Caco-2 (cell line): ENCODE measurements around the gene IL1RAPL1. TPM values are rescaled to one million over a fixed set of nuclear protein-coding genes. Genes with fewer than 3 reads are reported as not detected.

ENCODE experiments used
- BruUV-seq: library from RNA; stranded (reverse); fragments of 400-500 nt; replicated peaks from 2 replicates; lab custom pipeline; 2021; lab: Mats Ljungman, UMichigan
- CTCF ChIA-PET: fragments of 300-600 bp; sonication (Branson Sonifier 250); formaldehyde crosslinking; loops from one replicate; lab custom pipeline; 2022; ENCODE audit warnings: antibody characterized with exemption; lab: Charles Lee
- POLR2A ChIA-PET: fragments of 300-600 bp; sonication (Branson Sonifier 250); formaldehyde crosslinking; loops from one replicate; lab custom pipeline; 2022; ENCODE audit warnings: antibody characterized with exemption; lab: Charles Lee
- DNase-seq, 2 experiments: peaks; one replicate each; pipeline versions ENCODE4 v3.0.0 to v3.0.0-alpha.2; 2020 to 2022
- H3K27me3 ChIP-seq: replicated peaks from 2 replicates; pipeline ENCODE4 v1.6.0; 2011; ENCODE audit warnings: low read length; ENCODE audit not compliant: control insufficient read depth, insufficient read depth
- H3K36me3 ChIP-seq: 2 replicates; pipeline ENCODE4 v1.5.1; 2011; ENCODE audit warnings: low read length; ENCODE audit not compliant: control insufficient read depth, insufficient read depth
- H3K4me1 ChIP-seq: fragments of 250-450 bp; sonication (Bioruptor Pico); 2 replicates; pipeline ENCODE4 v1.5.1; 2020; ENCODE audit warnings: mild to moderate bottlenecking
- H3K4me3 ChIP-seq: 2 replicates; pipeline ENCODE4 v1.5.1; 2011; ENCODE audit warnings: low read depth, mild to moderate bottlenecking, control low read depth, low read length
- H3K9me3 ChIP-seq: fragments of 250-450 bp; sonication (Bioruptor Pico); 2 replicates; pipeline ENCODE4 v1.5.1; 2020; ENCODE audit warnings: mild to moderate bottlenecking, moderate library complexity
- H3K27ac Mint-ChIP-seq: one replicate; pipeline ENCODE4 v1.8.0; 2022; ENCODE audit warnings: mixed read lengths; ENCODE audit not compliant: unreplicated experiment
- H3K27me3 Mint-ChIP-seq: one replicate; pipeline ENCODE4 v1.8.0; 2022; ENCODE audit warnings: mixed read lengths; ENCODE audit not compliant: insufficient read depth, unreplicated experiment
- H3K36me3 Mint-ChIP-seq: one replicate; pipeline ENCODE4 v1.8.0; 2022; ENCODE audit warnings: mild to moderate bottlenecking, mixed read lengths; ENCODE audit not compliant: insufficient read depth, unreplicated experiment
- H3K4me1 Mint-ChIP-seq: one replicate; pipeline ENCODE4 v1.8.0; 2022; ENCODE audit warnings: low read depth, mixed read lengths; ENCODE audit not compliant: unreplicated experiment
- H3K4me3 Mint-ChIP-seq: one replicate; pipeline ENCODE4 v1.8.0; 2022; ENCODE audit warnings: mild to moderate bottlenecking, moderate library complexity, mixed read lengths; ENCODE audit not compliant: unreplicated experiment
- H3K9me3 Mint-ChIP-seq: one replicate; pipeline ENCODE4 v1.8.0; 2022; ENCODE audit warnings: mixed read lengths; ENCODE audit not compliant: unreplicated experiment
- intact Hi-C: fragments of 100-400 bp; cut with micrococcal nuclease; formaldehyde crosslinking; loops from one replicate; pipeline ENCODE4 v1.10.0; 2022; ENCODE audit not compliant: unreplicated experiment
- total RNA-seq: library from RNA; stranded (reverse); gene quantifications from 2 replicates; pipeline ENCODE4 v1.2.3, GENCODE V29; 2022
- TF ChIP-seq, protein P1 (sequence below), 2 experiments: fragments of 200-600 bp in 1 of 2; IDR thresholded peaks; 1 replicate in 1 of 2; 2 replicates in 1 of 2; pipeline versions ENCODE4 v1.5.1 to v1.8.0; 2011 to 2022; ENCODE audit warnings: antibody characterized with exemption in 1 of 2, control low read depth in 1 of 2, inconsistent platforms in 1 of 2, low read depth in 1 of 2, low read length in 1 of 2, mild to moderate bottlenecking in 1 of 2, moderate library complexity in 1 of 2; ENCODE audit not compliant: insufficient read depth in 1 of 2, severe bottlenecking in 1 of 2, unreplicated experiment in 1 of 2

IL1RAPL1 gene
- total RNA-seq, 1 experiment from 2014 or later: not detected

DNA sequence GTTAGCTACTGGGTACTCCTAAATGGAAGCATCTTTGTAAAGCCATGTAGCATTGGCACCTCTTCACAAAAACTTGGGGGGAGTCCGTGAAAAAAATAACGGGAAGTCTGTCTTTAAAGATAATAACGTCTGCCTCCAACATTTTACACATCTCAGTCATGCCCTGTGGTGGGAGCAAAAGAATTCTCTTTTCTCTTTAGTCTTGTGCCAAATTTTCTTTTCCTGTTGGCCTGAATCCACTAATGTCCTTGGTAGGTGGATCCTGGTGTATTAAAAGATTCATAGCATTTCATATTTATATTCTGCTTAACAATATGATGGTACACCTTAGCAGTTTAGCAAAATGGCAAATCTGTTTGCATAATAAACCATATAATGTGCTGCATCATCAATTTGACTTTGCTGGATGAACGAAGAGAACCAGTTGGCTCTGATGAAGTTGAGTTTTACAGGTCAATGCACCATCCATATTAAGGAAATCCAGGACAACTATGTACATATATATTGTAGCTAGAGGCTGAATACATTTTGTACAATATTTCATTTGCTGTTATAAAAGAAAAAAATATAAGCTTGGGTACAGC is 881.8 kb downstream of the IL1RAPL1 start:
- H3K4me3 Mint-ChIP-seq: no peak overlapping the region
- intact Hi-C loops: no loop called here
- H3K36me3 Mint-ChIP-seq: no peaks in the 10 kb centered on the region
- no peaks in the 10 kb centered on the region for H3K4me1 Mint-ChIP-seq
- H3K36me3 ChIP-seq: no peaks in the 10 kb centered on the region
- CTCF ChIA-PET: no interaction called here
- no peaks in the 10 kb centered on the region for H3K27me3 Mint-ChIP-seq
- H3K27me3 ChIP-seq: no peaks in the 10 kb centered on the region
- TF ChIP-seq, protein P1, sequence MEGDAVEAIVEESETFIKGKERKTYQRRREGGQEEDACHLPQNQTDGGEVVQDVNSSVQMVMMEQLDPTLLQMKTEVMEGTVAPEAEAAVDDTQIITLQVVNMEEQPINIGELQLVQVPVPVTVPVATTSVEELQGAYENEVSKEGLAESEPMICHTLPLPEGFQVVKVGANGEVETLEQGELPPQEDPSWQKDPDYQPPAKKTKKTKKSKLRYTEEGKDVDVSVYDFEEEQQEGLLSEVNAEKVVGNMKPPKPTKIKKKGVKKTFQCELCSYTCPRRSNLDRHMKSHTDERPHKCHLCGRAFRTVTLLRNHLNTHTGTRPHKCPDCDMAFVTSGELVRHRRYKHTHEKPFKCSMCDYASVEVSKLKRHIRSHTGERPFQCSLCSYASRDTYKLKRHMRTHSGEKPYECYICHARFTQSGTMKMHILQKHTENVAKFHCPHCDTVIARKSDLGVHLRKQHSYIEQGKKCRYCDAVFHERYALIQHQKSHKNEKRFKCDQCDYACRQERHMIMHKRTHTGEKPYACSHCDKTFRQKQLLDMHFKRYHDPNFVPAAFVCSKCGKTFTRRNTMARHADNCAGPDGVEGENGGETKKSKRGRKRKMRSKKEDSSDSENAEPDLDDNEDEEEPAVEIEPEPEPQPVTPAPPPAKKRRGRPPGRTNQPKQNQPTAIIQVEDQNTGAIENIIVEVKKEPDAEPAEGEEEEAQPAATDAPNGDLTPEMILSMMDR (IDR thresholded peaks at IDR 0.05; ENCODE audit: insufficient read depth in 1 of 2, low read depth in 1 of 2, low read length in 1 of 2, severe bottlenecking in 1 of 2, unreplicated experiment in 1 of 2): no peak
- H3K27ac Mint-ChIP-seq: no peak overlapping the region
- POLR2A ChIA-PET: no interaction called here
- H3K9me3 ChIP-seq: no peaks in the 10 kb centered on the region
- no peak for DNase-seq
- no peak overlapping the region for H3K4me3 ChIP-seq
- H3K4me1 ChIP-seq: no peaks in the 10 kb centered on the region
- no peaks in the 10 kb centered on the region for H3K9me3 Mint-ChIP-seq
- BruUV-seq: no TSS peak

DNA sequence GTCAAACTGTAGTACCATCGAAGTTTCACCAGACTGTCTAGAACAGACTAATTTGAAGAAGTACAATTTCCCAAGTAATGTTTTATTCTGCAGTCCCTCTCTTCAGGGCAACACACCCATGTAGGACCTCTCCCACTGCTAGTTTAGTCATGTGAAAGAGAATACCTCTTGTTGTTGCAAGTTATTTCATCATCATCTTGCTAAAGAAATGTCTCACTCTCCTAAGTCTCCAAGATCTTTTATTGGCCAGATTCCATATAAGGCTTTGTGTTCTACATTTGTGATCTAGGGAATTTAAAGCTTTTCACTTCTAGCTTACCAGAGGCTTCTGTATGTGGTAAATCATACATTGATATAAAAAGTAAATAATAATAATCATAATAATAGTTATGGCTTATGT is 882.8 kb downstream of the IL1RAPL1 start:
- ChIA-PET CTCF (no interaction called here), POLR2A (no interaction called here)
- Histone ChIP-seq H3K9me3 (no peaks in the 10 kb centered on the region), H3K4me3 (no peak overlapping the region), H3K27me3 (no peaks in the 10 kb centered on the region), H3K4me1 (no peaks in the 10 kb centered on the region), H3K36me3 (no peaks in the 10 kb centered on the region)
- H3K4me3 Mint-ChIP-seq: no peak overlapping the region
- no peaks in the 10 kb centered on the region for H3K27me3 Mint-ChIP-seq
- H3K36me3 Mint-ChIP-seq: no peaks in the 10 kb centered on the region
- H3K4me1 Mint-ChIP-seq: no peaks in the 10 kb centered on the region
- TF ChIP-seq, protein P1 (IDR thresholded peaks at IDR 0.05; ENCODE audit: insufficient read depth in 1 of 2, low read depth in 1 of 2, low read length in 1 of 2, severe bottlenecking in 1 of 2, unreplicated experiment in 1 of 2): no peak
- BruUV-seq: no TSS peak
- H3K9me3 Mint-ChIP-seq: no peaks in the 10 kb centered on the region
- no peak for DNase-seq
- no peak overlapping the region for H3K27ac Mint-ChIP-seq
- intact Hi-C loops: loop anchor here (10.0 kb wide), 1 partner anchor 155 kb away; no protein-coding TSS in a partner anchor

DNA sequence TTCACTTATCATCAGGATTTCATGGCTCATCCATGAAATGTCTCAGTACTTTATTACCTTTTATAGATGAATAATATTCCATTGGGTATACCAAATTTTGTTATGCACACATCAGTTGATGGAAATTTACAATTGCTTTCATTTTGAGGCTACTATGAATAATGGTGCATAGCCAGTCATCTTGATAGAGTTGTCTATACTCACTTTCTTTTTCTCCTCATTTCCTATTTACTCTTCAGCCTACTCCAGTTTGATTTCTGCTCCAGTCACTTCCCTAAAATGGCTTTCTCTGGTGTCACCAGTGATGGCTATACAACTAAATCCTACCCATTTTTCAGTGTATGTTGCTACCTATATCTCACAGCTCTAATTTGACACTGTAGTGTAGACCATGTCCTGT is 884.6 kb downstream of the IL1RAPL1 start:
- H3K9me3 ChIP-seq: no peaks in the 10 kb centered on the region
- DNase-seq: no peak
- no peaks in the 10 kb centered on the region for H3K36me3 ChIP-seq
- no peaks in the 10 kb centered on the region for H3K9me3 Mint-ChIP-seq
- H3K4me1 ChIP-seq: no peaks in the 10 kb centered on the region
- BruUV-seq: no TSS peak
- H3K4me3 ChIP-seq: no peak overlapping the region
- H3K4me1 Mint-ChIP-seq: no peaks in the 10 kb centered on the region
- TF ChIP-seq, protein P1 (IDR thresholded peaks at IDR 0.05; ENCODE audit: insufficient read depth in 1 of 2, low read depth in 1 of 2, low read length in 1 of 2, severe bottlenecking in 1 of 2, unreplicated experiment in 1 of 2): no peak
- POLR2A ChIA-PET: no interaction called here
- H3K27me3 ChIP-seq: no peaks in the 10 kb centered on the region
- no peaks in the 10 kb centered on the region for H3K36me3 Mint-ChIP-seq
- intact Hi-C loops: loop anchor here (10.0 kb wide), 1 partner anchor 157 kb away; no protein-coding TSS in a partner anchor
- H3K27me3 Mint-ChIP-seq: no peaks in the 10 kb centered on the region
- H3K4me3 Mint-ChIP-seq: no peak overlapping the region
- H3K27ac Mint-ChIP-seq: no peak overlapping the region
- CTCF ChIA-PET: no interaction called here
